ENCODE results near the gene CSF3R.
"Not testable (repeated sequence)": the region's sequence is repeated elsewhere in the genome, so short reads cannot be mapped to it uniquely, and the experiment has no call there.

CSF3R gene

GRCh38 chr1:36513676-36514473 is 31.2 kb upstream of the CSF3R start:
- DNase-seq (ENCODE audit: low read depth), result no peak
- H3K4me3 ChIP-seq (ENCODE audit: low read length), result no peak overlapping the region
- TF ChIP-seq CTCF (IDR thresholded peaks at IDR 0.05; ENCODE audit: insufficient read depth, low read depth, low read length, missing control alignments), result no peak

- no peak for TF ChIP-seq CTCF (IDR thresholded peaks at IDR 0.05; ENCODE audit: insufficient read depth, low read depth, low read length, missing control alignments)
- peak; percentile 87 for DNase-seq (ENCODE audit: low read depth)
- no peak overlapping the region for H3K4me3 ChIP-seq (ENCODE audit: low read length)
These were observed 30.1 kb upstream of the CSF3R start for GRCh38 chr1:36512842-36513241.

GRCh38 chr1:36511804-36512798 is 29.4 kb upstream of the CSF3R start:
- TF ChIP-seq CTCF (IDR thresholded peaks at IDR 0.05; ENCODE audit: insufficient read depth, low read depth, low read length, missing control alignments), result no peak
- DNase-seq (ENCODE audit: low read depth), result peak; percentile 99
- H3K4me3 ChIP-seq (ENCODE audit: low read length), result no peak overlapping the region

GRCh38 chr1:36511220-36511619 is 28.5 kb upstream of the CSF3R start:
- not testable (repeated sequence) for H3K4me3 ChIP-seq (ENCODE audit: low read length); DNase-seq (ENCODE audit: low read depth)

GRCh38 chr1:36510418-36510817 is 27.7 kb upstream of the CSF3R start:
- DNase-seq (ENCODE audit: low read depth), result no peak
- H3K4me3 ChIP-seq (ENCODE audit: low read length), result no peak overlapping the region
- no peak for TF ChIP-seq CTCF (IDR thresholded peaks at IDR 0.05; ENCODE audit: insufficient read depth, low read depth, low read length, missing control alignments)

- DNase-seq (ENCODE audit: low read depth), result no peak
- no peak for TF ChIP-seq CTCF (IDR thresholded peaks at IDR 0.05; ENCODE audit: insufficient read depth, low read depth, low read length, missing control alignments)
- no peak overlapping the region for H3K4me3 ChIP-seq (ENCODE audit: low read length)
These were observed 25.5 kb upstream of the CSF3R start for GRCh38 chr1:36508257-36508656.

- no peak for TF ChIP-seq CTCF (IDR thresholded peaks at IDR 0.05; ENCODE audit: insufficient read depth, low read depth, low read length, missing control alignments)
- no peak for DNase-seq (ENCODE audit: low read depth)
- H3K4me3 ChIP-seq (ENCODE audit: low read length), result no peak overlapping the region
These were observed 23.7 kb upstream of the CSF3R start for GRCh38 chr1:36506276-36506920.
